ENCODE data around the gene RPS6KA2. TPM values are rescaled to one million over a fixed set of nuclear protein-coding genes. Genes with fewer than 3 reads are reported as not detected.
A peak's percentile ranks its signal among the peaks of the same experiment; 100 is the strongest.
"Not testable (repeated sequence)": the region's sequence is repeated elsewhere in the genome, so short reads cannot be mapped to it uniquely, and the experiment has no call there.

The RPS6KA2 gene
- polyA plus RNA-seq, 1 donor, result 22.5 TPM

- DNase-seq (ENCODE audit: low read depth), result no peak
These were observed 8.2 kb upstream of the RPS6KA2 start for GRCh38 chr6:166635013-166635970.

- not testable (repeated sequence) for DNase-seq (ENCODE audit: low read depth)
These were observed 7.5 kb upstream of the RPS6KA2 start for GRCh38 chr6:166634581-166634980.

- DNase-seq (ENCODE audit: low read depth), result no peak
These were observed 6.9 kb upstream of the RPS6KA2 start for GRCh38 chr6:166633732-166634535.

- no peak for DNase-seq (ENCODE audit: low read depth)
These were observed 5.7 kb upstream of the RPS6KA2 start for GRCh38 chr6:166632731-166633130.

GRCh38 chr6:166630462-166630861, 3.4 kb upstream of the RPS6KA2 start:
- no peak for DNase-seq (ENCODE audit: low read depth)

GRCh38 chr6:166629628-166630027, 2.6 kb upstream of the RPS6KA2 start:
- DNase-seq (ENCODE audit: low read depth), result no peak

- no peak for DNase-seq (ENCODE audit: low read depth)
These were observed 1.1 kb upstream of the RPS6KA2 start for GRCh38 chr6:166627875-166628801.

- no peak for DNase-seq (ENCODE audit: low read depth)
These were observed 646 bp downstream of the RPS6KA2 start for GRCh38 chr6:166626177-166627032.

- no peak for DNase-seq (ENCODE audit: low read depth)
These were observed 1.7 kb downstream of the RPS6KA2 start for GRCh38 chr6:166625356-166625755.

GRCh38 chr6:166624275-166624674, 2.8 kb downstream of the RPS6KA2 start:
- DNase-seq (ENCODE audit: low read depth), result no peak

- DNase-seq (ENCODE audit: low read depth), result no peak
These were observed 3.7 kb downstream of the RPS6KA2 start for GRCh38 chr6:166623318-166623717.

- no peak for DNase-seq (ENCODE audit: low read depth)
These were observed 5.9 kb downstream of the RPS6KA2 start for GRCh38 chr6:166621114-166621540.

- DNase-seq (ENCODE audit: low read depth), result no peak
These were observed 6.5 kb downstream of the RPS6KA2 start for GRCh38 chr6:166620478-166621113.

- DNase-seq (ENCODE audit: low read depth), result peak; percentile 46
These were observed 7.1 kb downstream of the RPS6KA2 start for GRCh38 chr6:166619912-166620311.

- DNase-seq (ENCODE audit: low read depth), result no peak
These were observed 7.9 kb downstream of the RPS6KA2 start for GRCh38 chr6:166618866-166619761.

- no peak for DNase-seq (ENCODE audit: low read depth)
These were observed 8.8 kb downstream of the RPS6KA2 start for GRCh38 chr6:166618251-166618650.

- DNase-seq (ENCODE audit: low read depth), result no peak
These were observed 9.7 kb downstream of the RPS6KA2 start for GRCh38 chr6:166617359-166617758.

GRCh38 chr6:166616261-166617238, 10.5 kb downstream of the RPS6KA2 start:
- no peak for DNase-seq (ENCODE audit: low read depth)

Measured in forelimb muscle (tissue), 1 donor.